Natural killer cell (primary cell): ENCODE data around the gene PTPRN2. TPM values are rescaled to one million over a fixed set of nuclear protein-coding genes. Genes with fewer than 3 reads are reported as not detected.

Experiments
- ATAC-seq, 3 donors: fragments of 150-1000 bp in 2 of 3; fragments of 200-7000 bp in 1 of 3; cut with Tn5 transposase; 1 replicate in 1 of 3; 2 replicates in 2 of 3; pipeline ENCODE4 v1.10.0; 2021; ENCODE audit warnings: mild to moderate bottlenecking in 2 of 3, moderate library complexity in 2 of 3
- DNase-seq, 2 donors: peaks; one replicate each; pipeline versions ENCODE4 v3.0.0 to v3.0.0-alpha.2; 2013 to 2021; ENCODE audit warnings: mixed read lengths in 1 of 2
- H3K27ac ChIP-seq: one replicate; pipeline ENCODE4 v1.5.1; 2013; ENCODE audit warnings: mild to moderate bottlenecking, low read length
- H3K27me3 ChIP-seq: one replicate; pipeline ENCODE4 v1.6.1; 2013; ENCODE audit warnings: low read length; ENCODE audit not compliant: control insufficient read depth, insufficient read depth
- H3K36me3 ChIP-seq: one replicate; pipeline ENCODE4 v1.6.1; 2013; ENCODE audit warnings: low read length; ENCODE audit not compliant: control insufficient read depth, insufficient read depth
- H3K4me1 ChIP-seq: one replicate; pipeline ENCODE4 v1.6.1; 2013; ENCODE audit warnings: low read length; ENCODE audit not compliant: control insufficient read depth, insufficient read depth
- H3K4me3 ChIP-seq: one replicate; pipeline ENCODE4 v1.5.1; 2013; ENCODE audit warnings: low read length
- H3K9me3 ChIP-seq: one replicate; pipeline ENCODE4 v1.6.1; 2013; ENCODE audit warnings: low read length; ENCODE audit not compliant: control insufficient read depth, insufficient read depth
- H3K27ac Mint-ChIP-seq, 2 donors: one replicate each; pipeline ENCODE4 v1.8.0; 2022; ENCODE audit warnings: mild to moderate bottlenecking in 2 of 2, mixed read lengths in 2 of 2, moderate library complexity in 1 of 2
- H3K27me3 Mint-ChIP-seq, 2 donors: one replicate each; pipeline ENCODE4 v1.8.0; 2022; ENCODE audit warnings: low read depth in 2 of 2, mixed read lengths in 2 of 2
- H3K36me3 Mint-ChIP-seq: one replicate; pipeline ENCODE4 v1.8.0; 2022; ENCODE audit warnings: mixed read lengths
- H3K4me1 Mint-ChIP-seq, 2 donors: one replicate each; pipeline ENCODE4 v1.8.0; 2022; ENCODE audit warnings: mixed read lengths in 2 of 2
- H3K4me3 Mint-ChIP-seq: one replicate; pipeline ENCODE4 v1.8.0; 2022; ENCODE audit warnings: mild to moderate bottlenecking, moderate library complexity, mixed read lengths
- H3K9me3 Mint-ChIP-seq, 2 donors: one replicate each; pipeline ENCODE4 v1.8.0; 2022; ENCODE audit warnings: mixed read lengths in 2 of 2
- CTCF ChIP-seq: fragments of 200-600 bp; IDR thresholded peaks from one replicate; pipeline ENCODE4 v1.8.0; 2022; ENCODE audit warnings: antibody characterized with exemption
- WGBS: methylation state at CpG from one replicate; pipeline ENCODE4 v1.1.7; 2013; ENCODE audit warnings: missing lambda C conversion rate; ENCODE audit not compliant: insufficient coverage; 5-methylcytosine and 5-hydroxymethylcytosine counted together
- intact Hi-C: fragments of 100-400 bp; cut with micrococcal nuclease; formaldehyde crosslinking; loops from one replicate; pipeline ENCODE4 v1.14.2; 2022
- total RNA-seq, 4 donors: library from RNA; stranded (reverse); fragments of 120-200 nt in 1 of 4; gene quantifications; one replicate each; pipeline versions ENCODE4 v1.2.3 to v1.2.4, GENCODE V29; 2013 to 2022

The PTPRN2 gene
- total RNA-seq, 3 donors from 2014 or later (not counting 1 experiment from before 2014, with no cell fraction given), result 1.3 to 2.5 (median 1.9) TPM

DNA sequence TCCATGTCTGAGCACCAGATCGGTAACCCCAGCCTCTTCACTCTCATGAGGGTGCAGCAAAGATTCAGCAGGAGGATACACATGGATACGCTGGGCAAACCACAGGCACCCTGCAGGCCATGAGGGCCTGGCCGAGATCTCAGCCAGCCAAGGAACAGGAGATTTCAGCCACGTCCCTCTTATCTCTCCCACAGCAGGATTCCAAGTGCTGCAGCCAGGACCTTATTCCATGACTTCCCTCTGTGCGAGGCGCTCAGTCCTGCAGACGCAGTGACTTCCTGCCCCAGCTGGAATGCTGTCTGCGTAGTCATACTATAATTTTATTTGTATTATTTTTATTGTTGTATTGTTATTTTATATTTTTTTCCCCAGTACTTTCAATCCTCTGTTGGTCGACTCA, 66.8 kb downstream of the PTPRN2 start:
- H3K9me3 ChIP-seq, result peaks cover 6% of the 10 kb centered on the region
- no peak for ATAC-seq
- no peak overlapping the region for H3K27ac ChIP-seq
- no peak for DNase-seq
- TF ChIP-seq CTCF, result no peak
- H3K27me3 ChIP-seq, result no peaks in the 10 kb centered on the region
- no peaks in the 10 kb centered on the region for H3K4me1 ChIP-seq
- Mint-ChIP-seq H3K27me3 (peaks cover 0 to 4% of the 10 kb centered on the region in 2 donors), H3K4me3 (no peak overlapping the region), H3K27ac (no peak overlapping the region), H3K9me3 (no peaks in the 10 kb centered on the region), H3K36me3 (no peaks in the 10 kb centered on the region), H3K4me1 (no peaks in the 10 kb centered on the region)
- H3K4me3 ChIP-seq, result no peak overlapping the region
- no peaks in the 10 kb centered on the region for H3K36me3 ChIP-seq
- intact Hi-C loops, result no loop called here
- 90% methylated on average over 5 of the region's 9 CpGs for WGBS

GRCh38 chr7:158519633-158520174, 67.9 kb downstream of the PTPRN2 start:
- ATAC-seq (no peak), DNase-seq (no peak)
- H3K27me3 ChIP-seq, result no peaks in the 10 kb centered on the region
- 74% methylated on average over 4 of the region's 4 CpGs for WGBS
- H3K36me3 ChIP-seq, result no peaks in the 10 kb centered on the region
- Mint-ChIP-seq H3K4me3 (no peak overlapping the region), H3K36me3 (no peaks in the 10 kb centered on the region), H3K27ac (no peak overlapping the region), H3K27me3 (peaks cover 0 to 4% of the 10 kb centered on the region in 2 donors), H3K9me3 (no peaks in the 10 kb centered on the region), H3K4me1 (no peaks in the 10 kb centered on the region)
- no peak for TF ChIP-seq CTCF
- H3K4me3 ChIP-seq, result no peak overlapping the region
- H3K4me1 ChIP-seq, result no peaks in the 10 kb centered on the region
- intact Hi-C loops, result no loop called here
- H3K27ac ChIP-seq, result no peak overlapping the region
- H3K9me3 ChIP-seq, result peaks cover 6% of the 10 kb centered on the region

- Histone ChIP-seq H3K27me3 (no peaks in the 10 kb centered on the region), H3K4me1 (no peaks in the 10 kb centered on the region), H3K27ac (no peak overlapping the region), H3K4me3 (no peak overlapping the region), H3K9me3 (peaks cover 6% of the 10 kb centered on the region), H3K36me3 (no peaks in the 10 kb centered on the region)
- DNase-seq (no peak), ATAC-seq (no peak)
- no peak overlapping the region for H3K4me3 Mint-ChIP-seq
- no peaks in the 10 kb centered on the region for H3K4me1 Mint-ChIP-seq
- 84% methylated on average over 7 of the region's 7 CpGs for WGBS
- peaks cover 0 to 4% of the 10 kb centered on the region in 2 donors for H3K27me3 Mint-ChIP-seq
- no peak for TF ChIP-seq CTCF
- no peaks in the 10 kb centered on the region for H3K9me3 Mint-ChIP-seq
- no peak overlapping the region for H3K27ac Mint-ChIP-seq
- H3K36me3 Mint-ChIP-seq, result no peaks in the 10 kb centered on the region
- intact Hi-C loops, result no loop called here
Observed at GRCh38 chr7:158518980-158519632, 68.5 kb downstream of the PTPRN2 start.

- no peaks in the 10 kb centered on the region for H3K36me3 ChIP-seq
- no peak for TF ChIP-seq CTCF
- Mint-ChIP-seq H3K9me3 (no peaks in the 10 kb centered on the region), H3K4me1 (no peaks in the 10 kb centered on the region), H3K27ac (no peak overlapping the region), H3K27me3 (peaks cover 0 to 4% of the 10 kb centered on the region in 2 donors), H3K4me3 (no peak overlapping the region), H3K36me3 (no peaks in the 10 kb centered on the region)
- peaks cover 4% of the 10 kb centered on the region for H3K9me3 ChIP-seq
- no peaks in the 10 kb centered on the region for H3K4me1 ChIP-seq
- intact Hi-C loops, result no loop called here
- no peak overlapping the region for H3K4me3 ChIP-seq
- no peak overlapping the region for H3K27ac ChIP-seq
- H3K27me3 ChIP-seq, result no peaks in the 10 kb centered on the region
- ATAC-seq (no peak), DNase-seq (no peak)
- 89% methylated on average over 4 of the region's 4 CpGs for WGBS
Observed at GRCh38 chr7:158517571-158517970, 70.1 kb downstream of the PTPRN2 start.
